Hair follicular keratinocyte (primary cell): ENCODE results near the gene LRRC26. TPM values are rescaled to one million over a fixed set of nuclear protein-coding genes. Genes with fewer than 3 reads are reported as not detected.

Source experiments
- total RNA-seq: library from RNA; depleted of rRNA; stranded (reverse); fragments of >200 nt; gene quantifications from 2 replicates; pipeline ENCODE4 v1.2.3, GENCODE V29; 2015

The LRRC26 gene, protein sequence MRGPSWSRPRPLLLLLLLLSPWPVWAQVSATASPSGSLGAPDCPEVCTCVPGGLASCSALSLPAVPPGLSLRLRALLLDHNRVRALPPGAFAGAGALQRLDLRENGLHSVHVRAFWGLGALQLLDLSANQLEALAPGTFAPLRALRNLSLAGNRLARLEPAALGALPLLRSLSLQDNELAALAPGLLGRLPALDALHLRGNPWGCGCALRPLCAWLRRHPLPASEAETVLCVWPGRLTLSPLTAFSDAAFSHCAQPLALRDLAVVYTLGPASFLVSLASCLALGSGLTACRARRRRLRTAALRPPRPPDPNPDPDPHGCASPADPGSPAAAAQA
- not detected in 2 replicates for total RNA-seq

DNA sequence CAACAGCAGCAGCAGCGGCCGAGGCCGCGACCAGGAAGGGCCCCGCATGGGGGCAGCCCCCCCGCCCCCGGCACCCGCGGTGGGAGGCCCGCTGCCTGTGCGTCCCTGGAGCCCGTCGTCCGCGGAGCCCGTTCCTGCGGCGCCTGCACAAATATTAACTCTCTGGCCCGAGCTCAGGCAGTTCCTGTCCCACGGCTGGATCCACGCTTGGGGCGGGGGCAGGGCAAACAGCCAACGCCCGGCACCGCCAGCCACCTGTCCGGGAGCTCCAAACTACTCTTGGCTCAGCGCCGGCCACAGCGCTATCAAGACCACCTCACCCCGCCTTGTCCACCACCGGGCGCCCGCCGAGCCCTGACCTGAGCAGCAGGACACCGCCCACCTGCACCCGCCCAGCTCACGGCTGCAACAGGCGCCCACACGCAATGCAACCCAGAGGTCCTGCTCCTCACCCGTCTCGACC lies at the start of gene LRRC26:
TSS of gene LRRC26 (minus strand) at position 156 of the 463 bp plus-strand sequence. CDS start at position 48, 108 bp downstream.

DNA sequence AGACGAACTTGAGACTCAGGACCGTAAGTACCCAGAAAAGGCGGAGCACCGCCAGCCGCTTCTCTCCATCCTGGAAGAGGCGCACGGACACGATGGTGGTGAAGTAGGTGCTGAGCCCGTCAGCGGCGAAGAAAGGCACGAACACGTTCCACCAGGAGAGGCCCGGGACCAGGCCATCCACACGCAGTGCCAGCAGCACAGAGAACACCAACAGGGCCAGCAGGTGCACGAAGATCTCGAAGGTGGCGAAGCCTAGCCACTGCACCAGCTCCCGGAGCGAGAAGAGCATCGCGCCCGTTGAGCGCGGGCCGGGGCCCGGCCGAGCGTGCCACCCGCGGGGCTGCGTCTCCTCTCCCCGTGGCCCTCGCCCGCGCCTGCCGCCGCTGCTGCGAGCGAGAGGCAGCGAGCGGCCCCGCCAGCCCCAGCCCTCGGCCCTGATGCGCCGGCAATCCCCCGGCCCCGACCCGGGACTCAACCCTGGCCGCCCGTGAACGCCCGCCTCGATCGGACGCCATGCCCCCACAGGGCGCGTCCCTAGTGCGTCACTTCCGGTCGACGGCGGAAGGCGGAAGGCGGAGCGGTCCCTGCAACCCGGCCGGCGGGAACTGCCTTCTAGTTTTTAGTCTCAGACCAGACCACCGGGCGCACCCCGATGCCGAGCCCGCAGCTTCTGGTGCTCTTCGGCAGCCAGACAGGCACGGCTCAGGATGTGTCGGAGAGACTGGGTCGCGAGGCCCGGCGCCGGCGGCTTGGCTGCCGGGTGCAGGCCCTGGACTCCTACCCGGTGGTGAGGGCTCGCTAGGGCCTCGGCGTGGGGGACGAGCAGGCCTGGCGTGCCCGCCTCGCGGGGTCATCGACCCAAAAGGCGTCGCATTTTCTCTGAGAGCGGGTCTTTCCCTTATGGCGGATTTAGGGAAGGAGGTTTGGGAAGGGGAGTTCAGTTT lies 35.5 kb upstream of the LRRC26 start, which contains the start of the genes NDOR1 and TMEM203:
TSS of gene NDOR1 (plus strand) at position 575 of the 944 bp plus-strand sequence. CDS start at position 653, 78 bp downstream.
TSS of gene TMEM203 (minus strand) at position 523 of the 944 bp plus-strand sequence. CDS start at position 289, 234 bp downstream.

DNA sequence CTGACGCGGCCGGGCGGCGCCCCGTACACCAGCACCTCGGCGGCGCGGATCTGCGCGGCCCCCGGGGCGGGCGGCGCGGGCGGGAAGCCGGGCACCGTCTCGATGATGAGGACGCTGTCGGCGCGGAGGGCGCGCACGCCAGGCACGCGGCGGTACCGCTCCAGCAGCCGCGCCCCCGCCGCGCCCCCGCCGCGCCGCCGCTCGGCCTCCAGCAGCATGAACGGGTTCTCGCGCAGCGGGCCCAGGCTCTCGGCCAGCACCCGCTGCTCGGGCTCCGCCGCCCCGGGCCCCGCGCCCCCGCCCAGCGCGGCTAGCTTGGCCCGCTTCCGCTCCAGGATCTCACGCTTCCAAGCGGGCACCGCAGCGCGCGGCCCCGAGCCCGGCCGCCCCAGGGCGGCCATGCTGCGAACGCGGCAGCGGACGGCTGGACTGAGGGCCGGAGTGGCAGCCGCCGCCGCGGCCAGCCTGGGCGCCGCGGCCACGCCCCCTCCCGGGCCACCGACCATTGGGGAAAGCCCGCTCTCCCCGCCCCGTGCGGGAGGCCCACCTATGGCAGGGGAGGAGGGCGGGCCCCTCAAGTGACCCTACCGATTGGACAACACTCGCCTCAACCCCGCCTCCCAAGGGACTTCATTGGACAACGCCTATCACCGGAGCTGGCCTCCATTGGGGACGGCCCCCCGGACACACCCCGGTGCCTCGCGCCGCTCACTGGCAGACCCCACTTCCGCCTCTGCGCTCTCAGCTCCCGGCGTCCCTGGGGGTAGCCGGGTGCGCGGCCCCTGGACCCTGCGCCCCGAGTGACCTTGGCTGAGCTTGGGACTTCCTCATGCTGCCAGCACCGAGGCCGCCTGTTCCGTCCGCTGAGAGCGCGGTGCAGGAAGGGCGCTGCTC lies 30.7 kb upstream of the LRRC26 start, which contains the start of gene TPRN:
TSS of gene TPRN (minus strand) at position 431 of the 894 bp plus-strand sequence. CDS start at position 401, 30 bp downstream.

DNA sequence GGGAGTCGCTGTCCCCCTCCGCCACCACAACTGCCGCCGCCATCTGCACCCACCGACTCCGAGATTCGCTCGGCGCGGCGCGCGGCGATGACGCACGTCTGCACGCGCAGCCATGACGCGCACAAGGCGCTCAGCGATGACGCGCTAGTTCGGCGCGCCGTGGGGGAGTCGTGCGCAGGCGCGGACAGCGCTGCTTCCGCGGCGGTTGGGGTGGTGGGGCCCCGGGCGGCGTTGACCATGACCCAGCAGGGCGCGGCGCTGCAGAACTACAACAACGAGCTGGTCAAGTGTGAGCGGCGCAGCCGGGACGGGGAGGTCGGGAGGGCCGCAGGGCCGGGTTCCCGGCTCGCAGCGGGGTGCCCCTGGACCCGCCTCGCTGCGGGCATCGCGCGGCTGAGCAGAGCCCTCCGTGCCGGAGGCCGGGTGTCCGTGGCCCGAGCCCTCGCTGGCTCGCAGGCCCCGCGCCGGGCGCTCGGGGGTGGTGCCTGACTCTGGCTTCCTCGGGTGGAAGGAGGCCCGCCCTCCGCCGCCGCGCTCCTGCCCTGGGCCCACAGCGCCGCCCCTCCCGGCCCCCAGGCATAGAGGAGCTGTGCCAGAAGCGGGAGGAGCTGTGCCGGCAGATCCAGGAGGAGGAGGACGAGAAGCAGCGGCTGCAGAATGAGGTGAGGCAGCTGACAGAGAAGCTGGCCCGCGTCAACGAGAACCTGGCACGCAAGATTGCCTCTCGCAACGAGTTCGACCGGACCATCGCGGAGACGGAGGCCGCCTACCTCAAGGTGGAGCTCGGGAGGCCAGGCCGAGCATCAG lies 18.8 kb upstream of the LRRC26 start, which contains the start of the genes ANAPC2 and SSNA1:
TSS of gene ANAPC2 (minus strand) at position 71 of the 807 bp plus-strand sequence. CDS start at position 43, 28 bp downstream.
TSS of gene SSNA1 (plus strand) at position 187 of the 807 bp plus-strand sequence. CDS start at position 238, 51 bp downstream.

DNA sequence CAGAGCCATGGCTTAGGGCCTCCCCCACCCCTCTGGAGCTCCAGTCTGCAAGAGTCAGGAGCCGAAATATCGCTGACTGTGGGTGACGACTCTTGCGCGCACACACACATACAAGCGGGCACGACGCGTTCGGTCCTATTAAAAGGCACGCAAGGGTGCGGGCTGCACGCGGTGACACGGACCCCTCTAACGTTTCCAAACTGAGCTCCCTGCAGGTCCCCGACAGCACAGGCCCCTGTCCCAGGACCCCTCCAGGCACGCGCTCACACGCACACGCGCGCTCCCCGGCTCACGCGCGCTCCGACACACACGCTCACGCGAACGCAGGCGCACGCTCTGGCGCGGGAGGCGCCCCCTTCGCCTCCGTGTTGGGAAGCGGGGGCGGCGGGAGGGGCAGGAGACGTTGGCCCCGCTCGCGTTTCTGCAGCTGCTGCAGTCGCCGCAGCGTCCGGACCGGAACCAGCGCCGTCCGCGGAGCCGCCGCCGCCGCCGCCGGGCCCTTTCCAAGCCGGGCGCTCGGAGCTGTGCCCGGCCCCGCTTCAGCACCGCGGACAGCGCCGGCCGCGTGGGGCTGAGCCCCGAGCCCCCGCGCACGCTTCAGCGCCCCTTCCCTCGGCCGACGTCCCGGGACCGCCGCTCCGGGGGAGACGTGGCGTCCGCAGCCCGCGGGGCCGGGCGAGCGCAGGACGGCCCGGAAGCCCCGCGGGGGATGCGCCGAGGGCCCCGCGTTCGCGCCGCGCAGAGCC lies 31.0 kb downstream of the LRRC26 start, which contains the start of gene GRIN1:
TSS of gene GRIN1 (plus strand) at position 433 of the 746 bp plus-strand sequence. CDS start 333 bp downstream, outside the sequence.

Other genes starting within 250 kb of the LRRC26 start
- gene FBXW5, start 225.3 kb downstream of the LRRC26 start, total RNA-seq, result 149 and 155 TPM in 2 replicates
- gene C8G, start 224.8 kb downstream of the LRRC26 start, total RNA-seq, result not detected in 2 replicates
- gene LCN12, start 217.8 kb downstream of the LRRC26 start, total RNA-seq, result not detected in 2 replicates
- gene PTGDS, start 192.5 kb downstream of the LRRC26 start, total RNA-seq, result not detected in 2 replicates
- gene LCNL1, start 187.1 kb downstream of the LRRC26 start, total RNA-seq, result not detected in 2 replicates
- 45.6 and 54.8 TPM in 2 replicates for gene PAXX, start 177.6 kb downstream of the LRRC26 start, total RNA-seq
- gene CLIC3, start 173.5 kb downstream of the LRRC26 start, total RNA-seq, result 3.3 and 8.7 TPM in 2 replicates
- gene ABCA2, start 141.8 kb downstream of the LRRC26 start, total RNA-seq, result 0.95 and 5.2 TPM in 2 replicates
- gene FUT7, start 138.0 kb downstream of the LRRC26 start, total RNA-seq, result not detected in 2 replicates
- gene NPDC1, start 123.9 kb downstream of the LRRC26 start, total RNA-seq, result 2.9 and 9.0 TPM in 2 replicates
- 0.11 and 0.39 TPM in 2 replicates for gene ENTPD2, start 116.0 kb downstream of the LRRC26 start, total RNA-seq
- gene SAPCD2, start 99.5 kb downstream of the LRRC26 start, total RNA-seq, result 4.0 and 10.3 TPM in 2 replicates
- gene UAP1L1, start 92.5 kb downstream of the LRRC26 start, total RNA-seq, result 1.2 and 3.8 TPM in 2 replicates
- gene MAN1B1, start 83.1 kb downstream of the LRRC26 start, total RNA-seq, result 63.0 and 80.3 TPM in 2 replicates
- 25.3 and 29.1 TPM in 2 replicates for gene DPP7, start 55.3 kb downstream of the LRRC26 start, total RNA-seq
- 0.04 and 0.23 TPM in 2 replicates for gene GRIN1, start 30.9 kb downstream of the LRRC26 start, total RNA-seq
- not detected in 2 replicates for gene TMEM210, start 2.0 kb upstream of the LRRC26 start, total RNA-seq
- 8.4 and 11.1 TPM in 2 replicates for gene ANAPC2, start 18.5 kb upstream of the LRRC26 start, total RNA-seq
- 95.3 and 137 TPM in 2 replicates for gene SSNA1, start 18.6 kb upstream of the LRRC26 start, total RNA-seq
- gene TPRN, start 30.7 kb upstream of the LRRC26 start, total RNA-seq, result 4.9 and 6.7 TPM in 2 replicates
- 29.0 and 40.6 TPM in 2 replicates for gene TMEM203, start 35.6 kb upstream of the LRRC26 start, total RNA-seq
- 9.0 and 11.4 TPM in 2 replicates for gene NDOR1, start 35.6 kb upstream of the LRRC26 start, total RNA-seq
- gene RNF208, start 52.2 kb upstream of the LRRC26 start, total RNA-seq, result 0.23 TPM in 1 of 2 replicates, not detected in the other
- 0.70 and 1.4 TPM in 2 replicates for gene CYSRT1, start 55.1 kb upstream of the LRRC26 start, total RNA-seq
- gene RNF224, start 57.5 kb upstream of the LRRC26 start, total RNA-seq, result 0.15 TPM in 1 of 2 replicates, not detected in the other
- not detected in 2 replicates for gene SLC34A3, start 60.9 kb upstream of the LRRC26 start, total RNA-seq
- 439 and 1,151 TPM in 2 replicates for gene TUBB4B, start 71.2 kb upstream of the LRRC26 start, total RNA-seq
- gene STPG3, start 81.2 kb upstream of the LRRC26 start, total RNA-seq, result not detected in 2 replicates
- gene NELFB, start 85.3 kb upstream of the LRRC26 start, total RNA-seq, result 45.1 and 51.7 TPM in 2 replicates
- gene TOR4A, start 107.7 kb upstream of the LRRC26 start, total RNA-seq, result 17.8 and 24.2 TPM in 2 replicates
- gene NRARP, start 132.2 kb upstream of the LRRC26 start, total RNA-seq, result 1.1 and 2.2 TPM in 2 replicates